RKO (cell line): ENCODE measurements around the gene WARS2.

Experiments used
- DNase-seq: peaks from one replicate; pipeline ENCODE4 v3.0.0-alpha.2; 2016; ENCODE audit warnings: low spot score

Gene WARS2

GRCh38 chr1:118998171-118998570 lies 142.3 kb downstream of the WARS2 start:
- DNase-seq: no peak

DNA sequence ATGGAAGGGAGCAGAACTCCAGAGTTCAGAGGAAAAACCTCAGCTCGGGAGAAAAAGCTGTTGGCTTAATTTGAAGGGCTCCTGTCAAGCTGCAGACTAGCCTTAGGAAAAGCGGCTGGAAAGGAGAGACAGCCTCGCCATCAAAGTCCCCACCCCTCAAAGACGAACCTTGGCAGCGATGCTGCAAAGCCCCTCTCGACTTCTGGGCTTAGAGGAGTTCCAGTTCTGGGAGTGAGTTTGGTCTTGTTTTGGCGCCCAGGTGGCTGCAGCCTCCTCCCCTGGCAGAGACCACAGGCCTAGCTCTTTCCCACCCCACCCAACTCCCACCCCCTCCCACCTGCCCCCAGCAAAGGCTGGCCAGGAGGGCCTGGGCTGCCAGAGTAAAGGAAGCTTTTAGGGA lies 143.2 kb downstream of the WARS2 start:
- DNase-seq: no peak

DNA sequence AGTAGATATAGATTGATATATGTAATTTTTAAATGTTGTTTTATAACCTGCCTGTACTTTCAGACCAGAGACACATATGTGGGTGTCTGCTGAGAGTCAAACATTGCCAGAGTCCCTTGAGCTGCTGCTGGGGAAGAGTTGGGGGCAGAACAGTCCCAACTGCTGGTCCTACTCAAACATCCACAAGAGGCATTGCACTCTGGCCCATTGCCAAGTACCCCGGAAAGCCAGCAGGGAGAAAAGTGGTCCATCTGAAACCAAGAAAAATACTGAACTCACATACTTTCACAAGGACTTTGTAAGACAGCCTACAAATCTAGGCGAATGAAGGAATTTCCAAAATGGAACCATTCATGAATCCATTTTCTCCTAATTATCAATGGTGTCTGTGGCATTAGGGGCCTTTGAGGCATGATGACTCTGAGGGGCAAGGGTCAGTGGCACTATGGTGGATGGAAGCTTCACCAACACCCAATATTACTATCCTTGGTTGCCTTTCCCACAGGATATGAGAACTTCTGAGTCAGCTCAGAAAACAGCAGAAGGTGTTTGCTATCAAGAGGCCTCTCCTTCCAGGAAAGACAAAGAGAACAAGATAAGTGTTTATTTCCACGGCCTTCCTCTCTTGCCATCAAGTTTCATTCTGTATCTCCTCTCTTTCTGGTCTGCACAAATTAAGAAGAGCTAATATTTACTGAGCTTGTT lies 145.0 kb downstream of the WARS2 start:
- DNase-seq: no peak

DNA sequence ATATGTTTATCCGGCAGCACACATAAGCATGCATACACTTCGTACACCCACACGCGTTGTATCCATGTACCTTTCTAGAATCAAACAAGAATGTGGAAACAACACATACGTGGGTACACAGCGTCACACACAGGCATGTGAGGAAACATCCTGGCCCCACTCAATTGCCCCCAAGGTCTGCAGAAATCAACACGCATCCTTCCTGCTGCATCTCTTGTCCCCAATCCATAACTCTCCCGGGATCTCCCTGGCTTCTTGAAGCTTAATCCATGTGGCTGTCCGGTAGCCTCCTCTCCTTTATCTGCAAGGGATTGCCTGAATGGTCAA lies 146.8 kb downstream of the WARS2 start:
- no peak for DNase-seq

DNA sequence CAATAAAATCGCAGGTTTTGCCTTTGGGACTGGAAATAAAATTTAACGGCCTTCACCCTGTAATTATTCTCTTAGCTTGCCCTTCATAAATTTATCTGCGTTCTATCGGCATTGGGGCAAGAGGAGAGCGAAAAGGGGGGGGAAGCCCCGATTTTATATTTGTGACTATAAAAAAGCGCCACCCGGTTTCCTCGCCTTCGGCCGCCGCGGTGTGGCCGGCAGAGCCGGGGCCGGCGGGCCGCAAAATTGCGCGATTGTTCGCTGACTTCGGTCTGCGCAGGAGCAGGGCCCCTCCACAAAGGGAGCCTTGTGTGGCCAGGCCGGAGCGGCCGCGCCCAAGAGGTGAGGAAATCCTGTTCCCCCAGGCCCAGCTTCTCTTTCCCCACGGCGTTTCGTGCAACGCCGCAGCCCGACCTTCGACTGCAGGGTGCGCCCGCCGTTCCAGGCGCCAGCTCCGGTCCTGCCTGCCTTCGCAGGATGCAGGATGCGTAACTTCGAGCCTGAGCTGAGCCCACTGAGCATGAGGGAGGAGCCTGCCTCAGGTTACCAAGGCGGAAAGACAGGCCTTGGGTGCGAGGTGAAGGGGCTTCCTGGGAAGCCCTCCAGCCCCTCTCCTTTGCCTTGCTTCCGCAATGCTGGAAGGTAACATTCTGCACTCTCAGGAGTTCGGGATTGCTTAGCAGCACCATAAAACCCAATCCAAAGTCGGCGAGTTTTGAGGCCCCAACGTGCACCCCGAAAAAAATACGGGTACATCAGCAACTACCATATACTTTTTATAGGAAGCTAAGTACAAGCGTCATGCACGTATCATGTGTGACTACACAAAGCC lies 147.4 kb downstream of the WARS2 start:
- no peak for DNase-seq

DNA sequence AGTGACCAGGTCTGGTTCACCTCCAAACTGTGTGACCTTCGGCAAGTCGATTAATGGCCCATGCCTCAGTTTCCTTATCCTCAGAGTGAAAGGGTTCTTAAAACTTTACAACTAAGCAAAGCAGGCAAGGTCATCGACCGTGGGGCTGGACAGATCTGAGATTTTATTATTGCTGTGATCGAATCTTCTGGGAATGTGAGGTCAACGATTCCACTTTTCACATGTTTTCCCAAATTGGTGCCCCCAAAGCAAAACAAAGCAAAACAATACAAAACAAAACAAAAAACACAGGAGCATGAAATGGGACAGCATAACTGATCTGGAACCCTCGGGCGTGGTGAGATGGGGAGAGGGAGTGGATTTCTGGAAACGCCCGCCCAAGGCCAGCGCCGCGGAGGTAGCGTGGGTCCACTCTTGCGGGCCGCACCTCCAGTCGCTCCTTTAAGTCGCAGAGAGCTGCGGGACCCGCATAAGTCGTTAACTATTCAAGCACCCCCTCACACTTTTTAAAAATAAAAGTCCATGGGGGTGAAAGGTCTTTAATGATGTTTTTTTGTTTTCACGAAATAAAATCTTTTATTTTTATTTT lies 148.1 kb downstream of the WARS2 start:
- no peak for DNase-seq

DNA sequence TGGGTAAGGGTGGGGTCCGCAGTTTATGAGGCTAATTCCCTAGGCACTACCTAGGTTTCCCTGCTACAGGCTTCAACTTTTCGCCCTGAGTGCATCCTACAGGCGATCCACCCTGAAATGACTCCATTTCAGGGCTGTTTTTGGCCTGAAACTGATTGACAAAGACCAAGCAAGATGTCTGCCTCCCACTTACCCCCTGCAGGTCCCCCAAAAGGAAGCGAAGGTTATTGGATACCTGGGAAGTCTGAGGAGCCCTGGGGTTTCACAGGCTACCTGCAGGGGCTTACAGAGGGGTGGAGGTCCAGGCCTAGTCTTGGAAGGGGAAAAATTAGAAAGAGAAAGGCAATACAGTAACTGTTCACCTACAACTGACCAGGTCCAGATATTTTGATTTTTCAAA lies 149.0 kb downstream of the WARS2 start:
- no peak for DNase-seq

- no peak for DNase-seq
Measured at GRCh38 chr1:118990513-118991152, 149.8 kb downstream of the WARS2 start.

DNA sequence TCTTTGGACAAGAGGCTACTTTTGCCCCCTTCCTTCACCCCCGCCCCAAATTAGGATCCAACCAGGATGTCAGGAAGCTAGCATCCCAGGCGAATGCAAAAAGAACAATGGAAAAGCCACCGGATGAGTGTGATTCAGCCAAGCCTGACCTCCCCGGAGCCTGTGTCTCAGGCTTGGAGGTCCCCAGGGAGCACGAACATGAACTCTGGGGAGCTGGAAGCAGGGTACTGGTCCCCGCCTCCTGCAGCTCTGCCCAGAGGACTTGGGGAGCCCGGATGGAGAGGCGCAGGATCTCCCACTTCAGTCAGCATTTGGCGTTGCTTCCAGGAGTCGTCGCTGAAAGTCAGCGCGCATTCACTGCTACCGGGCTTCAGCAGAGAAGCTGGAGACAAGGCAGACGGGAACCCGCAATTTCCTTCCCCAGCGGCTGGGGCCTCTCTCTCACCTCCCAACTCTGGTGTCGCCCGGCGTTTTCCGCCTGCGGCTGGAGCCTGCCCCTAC lies 150.5 kb downstream of the WARS2 start:
- no peak for DNase-seq

DNA sequence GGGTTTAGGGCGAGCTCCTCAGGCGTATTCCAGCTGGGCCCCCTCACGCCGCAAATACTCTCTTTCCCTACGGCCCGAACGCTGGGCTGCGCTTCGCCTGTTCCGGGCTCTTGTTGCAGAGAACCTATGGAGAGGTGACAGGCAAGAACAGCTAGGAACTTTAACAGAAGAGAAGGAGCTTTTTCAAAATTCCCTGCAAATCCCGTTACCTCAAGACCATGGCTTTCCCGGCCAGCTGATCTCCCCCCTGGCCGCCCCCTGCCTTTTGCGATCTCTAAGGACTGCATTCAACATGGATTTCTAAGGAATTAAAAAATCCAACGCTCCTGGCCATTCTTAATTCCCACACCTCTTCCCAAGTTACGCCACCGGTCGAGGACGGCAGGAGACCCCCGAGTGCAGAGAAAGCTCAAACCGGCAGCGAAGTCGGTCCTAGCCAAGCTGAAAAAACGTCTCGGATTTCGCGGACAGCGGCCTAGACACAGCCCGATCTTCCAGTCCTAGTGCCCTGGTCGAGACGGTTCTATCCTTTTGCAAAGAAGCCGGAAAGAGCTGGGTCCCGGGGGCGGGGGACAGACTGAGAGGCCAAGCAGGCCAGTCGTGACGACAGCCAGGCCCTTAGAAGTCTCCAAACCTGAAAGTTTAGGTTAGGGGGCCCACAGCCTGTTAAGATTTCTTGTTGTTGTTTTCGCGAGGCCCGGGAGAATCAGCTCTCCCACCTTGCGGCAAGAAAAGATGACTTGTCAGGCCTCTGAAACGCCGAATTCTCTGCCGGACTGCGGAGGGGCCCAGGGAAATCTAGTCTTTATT lies 151.2 kb downstream of the WARS2 start:
- DNase-seq: no peak

GRCh38 chr1:118988186-118989005 lies 152.1 kb downstream of the WARS2 start, which contains the start of gene TBX15:
Gene TBX15, minus strand, starts transcription at chr1:118988343. Its CDS starts 548 bp downstream, at chr1:118987795.
- DNase-seq: no peak

GRCh38 chr1:118987468-118988185 lies 152.8 kb downstream of the WARS2 start:
- DNase-seq: no peak

DNA sequence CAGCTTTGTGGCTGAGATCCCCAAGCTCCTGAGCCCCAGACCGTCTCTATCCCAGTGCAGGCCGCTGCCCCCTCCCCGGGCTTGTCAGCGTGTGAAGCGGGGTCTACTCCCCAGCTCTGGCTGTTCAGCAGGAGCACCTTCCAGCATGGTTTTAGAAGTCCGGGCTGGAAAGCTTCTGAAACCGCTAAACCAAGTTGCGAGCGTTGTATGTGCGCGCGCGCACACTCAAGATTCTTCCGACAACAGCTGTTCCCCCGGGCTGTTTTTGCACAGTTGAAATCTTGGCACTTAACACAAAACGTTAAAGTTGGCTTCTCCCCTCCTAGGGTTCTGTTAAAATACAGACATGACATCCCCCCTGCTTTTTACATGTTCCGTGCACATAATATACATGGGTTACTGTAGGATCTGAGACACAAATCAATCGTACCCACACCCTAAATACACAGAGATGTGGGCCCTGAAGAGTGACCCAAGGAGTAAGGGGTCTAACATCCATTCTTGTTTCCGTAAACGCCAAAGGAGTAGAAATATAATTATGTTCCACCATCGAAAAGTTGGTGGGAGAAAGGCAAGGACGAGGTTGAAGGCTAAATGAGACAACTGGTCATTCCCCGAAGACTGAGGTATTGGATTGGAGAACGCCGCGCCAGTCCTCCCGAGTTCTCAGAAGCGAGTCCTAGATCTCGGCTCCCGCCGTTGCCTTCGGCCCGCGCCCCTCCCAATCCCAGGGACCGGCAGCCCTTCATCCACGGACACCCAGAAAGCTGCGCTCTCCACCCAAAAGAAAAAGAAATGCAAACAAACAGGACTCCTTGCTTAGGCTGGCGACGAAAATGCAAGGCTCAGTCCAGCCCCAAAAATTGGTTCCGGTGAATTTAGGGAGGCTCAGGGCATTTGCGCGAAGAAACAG lies 153.6 kb downstream of the WARS2 start:
- no peak for DNase-seq

DNA sequence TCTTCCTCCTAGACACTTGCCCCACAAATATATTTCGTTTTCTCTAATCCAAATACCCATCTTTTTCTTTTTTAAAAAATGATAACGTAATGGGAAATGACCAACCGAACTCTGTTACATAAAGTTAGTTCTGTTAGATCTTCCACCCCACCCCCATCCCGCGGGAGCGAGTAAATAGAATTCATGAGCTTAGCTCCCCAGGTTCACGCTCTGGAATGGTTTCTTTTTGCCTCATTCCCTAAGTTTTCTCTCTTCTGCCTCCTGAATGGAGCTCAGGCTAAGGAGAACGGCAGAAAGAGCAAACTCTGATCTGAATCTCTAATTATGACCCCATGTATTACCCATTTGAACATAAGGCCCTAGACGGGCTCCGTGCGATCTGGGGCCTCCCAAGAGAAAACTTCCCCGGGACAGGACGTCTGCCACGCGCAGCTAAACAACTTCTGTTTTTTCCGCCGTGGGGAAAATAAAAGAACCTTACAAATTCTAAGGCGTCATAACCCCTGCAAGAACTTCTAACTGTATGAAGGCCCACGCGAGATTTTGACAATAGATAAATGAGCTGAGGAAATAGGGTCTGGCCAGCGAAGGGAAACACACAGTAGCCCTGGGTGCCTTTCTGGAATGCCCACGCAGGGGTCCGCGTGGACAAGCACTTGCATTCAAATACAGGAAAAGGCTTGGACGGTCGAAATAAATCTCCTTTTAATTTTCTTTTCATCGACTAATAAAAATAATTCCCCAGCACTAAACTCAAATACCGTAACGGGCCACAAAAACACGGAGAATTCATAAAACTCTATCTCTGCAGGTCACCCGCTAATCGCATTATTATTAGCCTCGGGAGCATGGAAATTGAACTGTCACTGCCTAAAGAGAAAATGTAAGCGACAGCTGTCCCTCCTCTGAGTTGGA lies 154.6 kb downstream of the WARS2 start:
- DNase-seq: no peak

GRCh38 chr1:118984722-118985639 lies 155.5 kb downstream of the WARS2 start:
- DNase-seq: no peak

DNA sequence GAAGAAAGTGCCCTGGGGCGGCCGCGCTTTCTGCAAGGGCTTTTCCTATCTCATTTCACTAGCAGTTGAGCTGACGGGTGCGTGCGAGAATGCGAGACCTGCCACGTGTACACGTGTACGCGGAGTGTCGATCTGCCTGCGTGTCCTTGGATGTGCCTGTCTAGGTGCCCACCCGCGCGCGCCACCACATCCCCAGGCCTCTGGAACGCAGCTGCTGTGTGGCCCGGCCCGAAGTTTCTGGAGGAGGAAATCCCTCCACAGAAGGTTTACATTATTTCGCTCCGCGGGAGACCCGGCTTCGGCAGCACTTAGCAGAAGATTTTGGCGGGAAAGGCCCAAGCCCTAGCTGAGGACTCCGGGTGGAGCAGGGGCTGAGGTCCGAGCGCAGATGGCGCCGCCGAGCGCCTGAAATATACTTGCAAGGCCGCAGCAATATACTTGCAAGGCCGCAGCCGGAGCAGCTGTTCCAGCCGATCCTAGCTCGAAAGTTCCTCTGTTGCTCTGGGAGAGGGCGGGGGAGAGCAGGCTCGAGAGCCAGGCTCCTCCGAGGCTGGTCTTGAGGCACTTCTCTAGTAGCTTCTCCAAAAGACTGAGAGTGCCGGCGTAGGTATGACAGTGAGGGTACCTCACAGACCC lies 156.2 kb downstream of the WARS2 start:
- DNase-seq: no peak
